ENCODE measurements around the gene TEPSIN.

DNA sequence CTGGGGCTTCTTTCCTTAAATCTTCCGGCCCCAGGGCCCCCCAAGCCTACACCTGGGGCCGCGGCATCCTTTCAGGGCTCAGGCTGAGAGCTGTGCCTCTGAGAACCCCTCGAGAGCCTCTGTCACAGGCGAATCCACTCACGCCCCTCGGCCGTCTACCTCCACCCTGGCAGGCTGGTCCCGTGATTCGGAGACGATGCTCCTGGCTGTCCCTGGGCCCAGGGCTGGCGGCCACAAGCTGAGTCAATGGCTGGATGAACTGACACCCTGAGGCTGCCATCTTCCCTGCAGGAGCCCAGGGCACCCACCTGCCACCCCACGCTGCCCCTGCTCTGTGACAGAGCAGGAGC lies 4.4 kb downstream of the TEPSIN start:
- TF ChIP-seq, protein P1, sequence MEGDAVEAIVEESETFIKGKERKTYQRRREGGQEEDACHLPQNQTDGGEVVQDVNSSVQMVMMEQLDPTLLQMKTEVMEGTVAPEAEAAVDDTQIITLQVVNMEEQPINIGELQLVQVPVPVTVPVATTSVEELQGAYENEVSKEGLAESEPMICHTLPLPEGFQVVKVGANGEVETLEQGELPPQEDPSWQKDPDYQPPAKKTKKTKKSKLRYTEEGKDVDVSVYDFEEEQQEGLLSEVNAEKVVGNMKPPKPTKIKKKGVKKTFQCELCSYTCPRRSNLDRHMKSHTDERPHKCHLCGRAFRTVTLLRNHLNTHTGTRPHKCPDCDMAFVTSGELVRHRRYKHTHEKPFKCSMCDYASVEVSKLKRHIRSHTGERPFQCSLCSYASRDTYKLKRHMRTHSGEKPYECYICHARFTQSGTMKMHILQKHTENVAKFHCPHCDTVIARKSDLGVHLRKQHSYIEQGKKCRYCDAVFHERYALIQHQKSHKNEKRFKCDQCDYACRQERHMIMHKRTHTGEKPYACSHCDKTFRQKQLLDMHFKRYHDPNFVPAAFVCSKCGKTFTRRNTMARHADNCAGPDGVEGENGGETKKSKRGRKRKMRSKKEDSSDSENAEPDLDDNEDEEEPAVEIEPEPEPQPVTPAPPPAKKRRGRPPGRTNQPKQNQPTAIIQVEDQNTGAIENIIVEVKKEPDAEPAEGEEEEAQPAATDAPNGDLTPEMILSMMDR (optimal IDR thresholded peaks at IDR 0.05 in 1 of 3, IDR thresholded peaks at IDR 0.05 in 1 of 3, conservative IDR thresholded peaks at IDR 0.05 in 1 of 3; ENCODE audit: extremely low read depth in 1 of 3, insufficient read depth in 2 of 3, low read length in 3 of 3): no peak
- TF ChIP-seq EZH2 (IDR thresholded peaks at IDR 0.05; ENCODE audit: low read length): no peak
